Iris pigment epithelial cell (primary cell): ENCODE measurements around the gene SLC38A5.
A peak's percentile ranks its signal among the peaks of the same experiment; 100 is the strongest.

Experiments
- DNase-seq: peaks from one replicate; pipeline ENCODE4 v3.0.0-alpha.2; 2011; ENCODE audit warnings: low read depth

The SLC38A5 gene

GRCh38 chrX:48491809-48492208, 21.7 kb upstream of the SLC38A5 start:
- DNase-seq, result no peak

- DNase-seq, result peak; percentile 24
These were observed 20.6 kb upstream of the SLC38A5 start for GRCh38 chrX:48490661-48491060.

GRCh38 chrX:48489892-48490291, 19.8 kb upstream of the SLC38A5 start:
- no peak for DNase-seq

- no peak for DNase-seq
These were observed 19.2 kb upstream of the SLC38A5 start for GRCh38 chrX:48489296-48489695.

- DNase-seq, result no peak
These were observed 18.0 kb upstream of the SLC38A5 start for GRCh38 chrX:48488034-48488433.

GRCh38 chrX:48487362-48487798, 17.3 kb upstream of the SLC38A5 start:
- DNase-seq, result peak; percentile 96

- no peak for DNase-seq
These were observed 12.5 kb upstream of the SLC38A5 start for GRCh38 chrX:48482526-48482925.

- no peak for DNase-seq
These were observed 10.5 kb upstream of the SLC38A5 start for GRCh38 chrX:48480583-48480982.

- DNase-seq, result no peak
These were observed 10.1 kb upstream of the SLC38A5 start for GRCh38 chrX:48480142-48480541.

GRCh38 chrX:48478806-48479205, 8.7 kb upstream of the SLC38A5 start:
- DNase-seq, result no peak

- no peak for DNase-seq
These were observed 8.1 kb upstream of the SLC38A5 start for GRCh38 chrX:48477960-48478755.

GRCh38 chrX:48476919-48477318, 6.9 kb upstream of the SLC38A5 start:
- DNase-seq, result no peak

- peak; percentile 95 for DNase-seq
These were observed 5.9 kb upstream of the SLC38A5 start, which contains the start of gene FTSJ1 for GRCh38 chrX:48475774-48476577. TSS of gene FTSJ1 (plus strand) at chrX:48476199. CDS start at chrX:48478048, 1,849 bp downstream.

GRCh38 chrX:48475296-48475695, 5.2 kb upstream of the SLC38A5 start:
- DNase-seq, result no peak

GRCh38 chrX:48474581-48474980, 4.5 kb upstream of the SLC38A5 start:
- DNase-seq, result no peak

- peak; percentile 23 for DNase-seq
These were observed 4.1 kb upstream of the SLC38A5 start for GRCh38 chrX:48474127-48474526.

GRCh38 chrX:48473704-48473990, 3.6 kb upstream of the SLC38A5 start:
- DNase-seq, result no peak

- DNase-seq, result no peak
These were observed 3.0 kb upstream of the SLC38A5 start for GRCh38 chrX:48472851-48473703.

GRCh38 chrX:48472225-48472624, 2.2 kb upstream of the SLC38A5 start:
- DNase-seq, result no peak

- DNase-seq, result no peak
These were observed 1.4 kb upstream of the SLC38A5 start for GRCh38 chrX:48471504-48471903.

- DNase-seq, result no peak
These were observed 716 bp upstream of the SLC38A5 start for GRCh38 chrX:48470833-48471118.
